Amniotic epithelial cell (primary cell): ENCODE results near the gene ASB12.

Experiments
- DNase-seq: peaks from one replicate; pipeline ENCODE4 v3.0.0-alpha.2; 2010; ENCODE audit warnings: low read depth

The ASB12 gene

GRCh38 chrX:64186974-64187761 is 43.2 kb downstream of the ASB12 start:
- DNase-seq, result no peak

GRCh38 chrX:64184396-64184795 is 46.0 kb downstream of the ASB12 start:
- DNase-seq, result no peak

- DNase-seq, result no peak
Measured at GRCh38 chrX:64182208-64182607, 48.2 kb downstream of the ASB12 start.

GRCh38 chrX:64176876-64177275 is 53.5 kb downstream of the ASB12 start:
- peak; percentile 7 for DNase-seq
